ENCODE measurements around the gene TNXB. TPM values are rescaled to one million over a fixed set of nuclear protein-coding genes. Genes with fewer than 3 reads are reported as not detected.
"Not testable (repeated sequence)": the region's sequence is repeated elsewhere in the genome, so short reads cannot be mapped to it uniquely, and the experiment has no call there.

TNXB gene
- total RNA-seq, 2 donors from 2014 or later, result 10.9 to 15.0 TPM

DNA sequence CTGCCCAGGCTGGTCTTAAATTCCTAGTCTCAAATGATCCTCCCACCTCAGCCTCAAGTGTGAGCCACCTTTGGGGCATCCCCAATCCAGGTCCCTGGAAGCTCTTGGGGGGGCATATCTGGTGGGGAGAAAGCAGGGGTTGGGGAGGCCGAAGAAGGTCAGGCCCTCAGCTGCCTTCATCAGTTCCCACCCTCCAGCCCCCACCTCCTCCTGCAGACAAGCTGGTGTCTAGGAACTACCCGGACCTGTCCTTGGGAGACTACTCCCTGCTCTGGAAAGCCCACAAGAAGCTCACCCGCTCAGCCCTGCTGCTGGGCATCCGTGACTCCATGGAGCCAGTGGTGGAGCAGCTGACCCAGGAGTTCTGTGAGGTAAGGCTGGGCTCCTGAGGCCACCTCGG lies 70.3 kb downstream of the TNXB start:
- not testable (repeated sequence) for H3K27me3 Mint-ChIP-seq (ENCODE audit: low read depth); ATAC-seq (replicated peaks in 1 of 2); H3K27ac Mint-ChIP-seq; DNase-seq; H3K4me3 Mint-ChIP-seq; H3K9me3 Mint-ChIP-seq; H3K36me3 Mint-ChIP-seq (ENCODE audit: insufficient read depth in 2 of 2); H3K4me1 Mint-ChIP-seq (ENCODE audit: low read depth)

DNA sequence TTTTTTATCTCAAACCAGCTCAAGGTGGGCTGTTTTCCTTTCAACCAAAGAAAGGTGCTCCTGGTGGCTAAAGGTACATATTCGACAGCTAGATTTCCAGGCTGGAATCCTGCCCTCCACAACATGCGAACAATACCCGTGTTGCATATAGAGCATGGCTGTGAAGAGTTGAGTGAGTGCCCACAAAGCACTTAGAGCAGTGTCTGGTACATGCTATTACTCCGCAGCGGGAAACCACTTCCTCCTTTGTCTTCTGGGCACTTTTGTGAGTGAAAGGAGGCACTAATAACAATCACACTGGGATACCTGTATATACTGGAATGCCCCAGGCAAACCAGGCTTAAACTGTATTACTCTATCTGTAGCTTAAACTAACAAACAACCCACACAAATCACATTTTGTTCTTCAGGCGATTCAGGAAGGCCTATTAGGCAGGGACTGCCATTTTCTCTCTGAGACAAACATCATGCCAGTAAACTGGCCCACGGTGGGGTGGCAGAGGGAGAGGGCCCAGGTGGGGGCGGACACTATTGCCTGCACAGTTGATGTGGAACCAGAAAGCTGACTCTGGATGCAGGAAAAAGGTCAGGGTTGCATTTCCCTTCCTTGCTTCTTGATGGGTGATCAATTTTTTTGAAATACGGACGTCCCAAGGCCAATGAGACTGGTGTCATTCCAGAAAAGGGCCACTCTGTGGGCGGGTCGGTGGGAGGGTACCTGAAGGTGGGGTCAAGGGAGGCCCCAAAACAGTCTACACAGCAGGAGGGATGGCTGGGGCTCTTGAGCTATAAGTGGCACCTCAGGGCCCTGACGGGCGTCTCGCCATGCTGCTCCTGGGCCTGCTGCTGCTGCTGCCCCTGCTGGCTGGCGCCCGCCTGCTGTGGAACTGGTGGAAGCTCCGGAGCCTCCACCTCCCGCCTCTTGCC lies 71.3 kb downstream of the TNXB start, which contains the start of gene CYP21A2:
Gene CYP21A2 (plus strand): TSS at position 818 of the 927 bp plus-strand sequence. CDS start 8 bp downstream, at position 826.
- not testable (repeated sequence) for H3K36me3 Mint-ChIP-seq (ENCODE audit: insufficient read depth in 2 of 2)

DNA sequence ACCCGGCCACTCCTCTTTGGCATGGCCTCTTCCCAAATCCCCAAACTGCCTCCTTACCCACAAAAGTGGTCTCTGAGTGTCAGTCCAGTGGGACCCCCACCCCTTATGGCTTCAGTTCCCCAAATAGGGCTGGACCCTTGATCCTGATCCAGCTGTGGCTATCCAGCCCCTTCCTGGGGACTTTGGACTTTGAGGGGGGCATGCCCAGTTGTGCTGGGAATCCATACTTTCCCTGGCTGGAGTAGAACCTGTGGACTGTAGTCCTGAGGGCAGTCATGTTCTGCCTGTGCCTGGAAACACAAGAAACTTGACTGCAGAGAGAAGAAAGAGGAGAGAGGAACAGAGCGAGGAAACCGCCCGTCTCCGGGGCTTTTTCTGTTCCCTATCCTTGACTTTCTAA lies 72.0 kb downstream of the TNXB start:
- H3K36me3 Mint-ChIP-seq (ENCODE audit: insufficient read depth in 2 of 2); H3K27me3 Mint-ChIP-seq (ENCODE audit: low read depth); H3K4me3 Mint-ChIP-seq: not testable (repeated sequence)

More for the DNA sequence above, 71.3 kb downstream of the TNXB start, which contains the start of gene CYP21A2:
- H3K27ac Mint-ChIP-seq; H3K9me3 Mint-ChIP-seq; DNase-seq; H3K4me1 Mint-ChIP-seq (ENCODE audit: low read depth); H3K27me3 Mint-ChIP-seq (ENCODE audit: low read depth); H3K4me3 Mint-ChIP-seq: not testable (repeated sequence)
- ATAC-seq (replicated peaks in 1 of 2), result peak; percentile 65 to 67

DNA sequence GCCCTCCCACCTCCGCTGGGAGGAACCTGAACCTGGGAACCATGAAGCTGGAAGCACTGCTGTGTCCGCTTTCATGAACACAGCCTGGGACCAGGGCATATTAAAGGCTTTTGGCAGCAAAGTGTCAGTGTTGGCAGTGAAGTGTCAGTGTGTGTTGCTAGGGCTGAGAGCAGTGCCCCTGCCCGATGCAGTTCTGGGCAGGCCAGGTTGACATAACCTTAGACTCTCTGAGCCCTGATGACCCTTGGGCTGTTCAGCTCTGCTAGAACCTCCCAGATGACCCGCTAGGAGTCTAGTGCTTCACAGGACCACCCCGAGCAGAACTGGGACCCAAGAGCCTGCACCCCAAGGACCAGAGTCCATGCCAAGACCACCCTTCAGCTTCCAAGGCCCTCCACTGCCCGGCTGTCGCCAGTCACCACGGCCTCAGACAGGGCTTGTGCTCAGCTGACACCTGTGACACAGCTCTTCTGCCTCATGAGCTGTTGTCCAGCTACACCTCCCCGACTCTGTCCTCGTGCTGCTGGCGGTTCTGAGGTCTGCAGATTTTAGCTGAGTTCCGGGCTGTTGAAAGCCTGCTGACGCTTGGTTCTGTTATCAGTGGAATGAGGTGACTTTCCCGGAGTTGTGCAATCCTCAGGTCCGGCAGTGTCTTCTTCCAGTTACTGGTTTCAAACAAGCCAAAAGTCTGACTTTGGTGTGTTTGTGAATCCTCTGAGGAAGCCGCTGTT lies 73.7 kb downstream of the TNXB start:
- not testable (repeated sequence) for DNase-seq; H3K9me3 Mint-ChIP-seq; H3K4me1 Mint-ChIP-seq (ENCODE audit: low read depth); H3K4me3 Mint-ChIP-seq; H3K27ac Mint-ChIP-seq; H3K27me3 Mint-ChIP-seq (ENCODE audit: low read depth); H3K36me3 Mint-ChIP-seq (ENCODE audit: insufficient read depth in 2 of 2); ATAC-seq (replicated peaks in 1 of 2)

More for the DNA sequence above, 72.0 kb downstream of the TNXB start:
- not testable (repeated sequence) for ATAC-seq (replicated peaks in 1 of 2); DNase-seq; H3K4me1 Mint-ChIP-seq (ENCODE audit: low read depth); H3K9me3 Mint-ChIP-seq; H3K27ac Mint-ChIP-seq

DNA sequence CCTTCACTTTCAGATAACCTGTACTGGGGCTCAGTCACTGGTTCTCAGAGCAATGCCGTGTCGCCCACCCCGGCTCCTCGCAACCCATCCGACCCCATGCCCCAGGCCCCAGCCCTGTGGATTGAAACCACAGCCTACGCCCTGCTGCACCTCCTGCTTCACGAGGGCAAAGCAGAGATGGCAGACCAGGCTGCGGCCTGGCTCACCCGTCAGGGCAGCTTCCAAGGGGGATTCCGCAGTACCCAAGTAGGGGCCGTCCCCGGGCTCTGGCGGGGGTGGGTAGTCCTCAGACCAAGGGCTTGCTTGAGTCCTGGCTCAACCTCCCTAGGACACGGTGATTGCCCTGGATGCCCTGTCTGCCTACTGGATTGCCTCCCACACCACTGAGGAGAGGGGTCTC lies 79.6 kb downstream of the TNXB start:
- H3K4me1 Mint-ChIP-seq (ENCODE audit: low read depth); H3K27me3 Mint-ChIP-seq (ENCODE audit: low read depth); H3K9me3 Mint-ChIP-seq; DNase-seq; H3K27ac Mint-ChIP-seq; H3K36me3 Mint-ChIP-seq (ENCODE audit: insufficient read depth in 2 of 2); ATAC-seq (replicated peaks in 1 of 2); H3K4me3 Mint-ChIP-seq: not testable (repeated sequence)

DNA sequence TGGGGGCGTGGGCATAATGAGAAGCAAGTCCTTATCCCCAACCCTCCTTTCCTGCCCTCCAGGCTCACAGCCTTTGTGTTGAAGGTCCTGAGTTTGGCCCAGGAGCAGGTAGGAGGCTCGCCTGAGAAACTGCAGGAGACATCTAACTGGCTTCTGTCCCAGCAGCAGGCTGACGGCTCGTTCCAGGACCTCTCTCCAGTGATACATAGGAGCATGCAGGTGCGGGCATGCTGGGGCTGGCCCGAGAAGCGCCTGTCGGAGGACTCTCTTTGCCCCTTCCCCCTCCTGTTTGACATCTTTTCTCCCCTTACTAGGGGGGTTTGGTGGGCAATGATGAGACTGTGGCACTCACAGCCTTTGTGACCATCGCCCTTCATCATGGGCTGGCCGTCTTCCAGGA lies 80.5 kb downstream of the TNXB start:
- not testable (repeated sequence) for ATAC-seq (replicated peaks in 1 of 2); H3K4me1 Mint-ChIP-seq (ENCODE audit: low read depth); H3K27me3 Mint-ChIP-seq (ENCODE audit: low read depth); H3K36me3 Mint-ChIP-seq (ENCODE audit: insufficient read depth in 2 of 2); DNase-seq; H3K9me3 Mint-ChIP-seq; H3K4me3 Mint-ChIP-seq; H3K27ac Mint-ChIP-seq

DNA sequence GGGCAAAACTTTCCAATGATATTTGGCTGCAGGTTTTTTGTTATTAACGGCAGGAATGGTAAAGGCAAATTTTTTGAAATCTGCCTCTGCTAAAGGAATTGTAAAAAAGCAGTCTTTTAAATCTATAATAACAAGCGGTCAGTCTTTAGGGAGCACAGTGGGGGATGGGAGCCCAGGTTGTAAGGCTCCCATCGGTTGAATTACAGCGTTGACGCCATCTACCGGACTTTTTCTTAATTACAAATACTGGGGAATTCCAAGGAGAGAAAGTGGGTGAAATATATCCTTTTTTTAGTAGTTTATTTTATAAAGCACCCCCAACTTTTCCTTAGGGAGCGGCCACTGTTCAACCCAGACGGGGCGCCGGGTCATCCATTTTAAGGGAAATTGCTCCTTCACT lies 87.0 kb downstream of the TNXB start:
- H3K4me1 Mint-ChIP-seq (ENCODE audit: low read depth); H3K4me3 Mint-ChIP-seq; H3K27me3 Mint-ChIP-seq (ENCODE audit: low read depth); H3K27ac Mint-ChIP-seq; ATAC-seq (replicated peaks in 1 of 2); DNase-seq; H3K9me3 Mint-ChIP-seq; H3K36me3 Mint-ChIP-seq (ENCODE audit: insufficient read depth in 2 of 2): not testable (repeated sequence)

DNA sequence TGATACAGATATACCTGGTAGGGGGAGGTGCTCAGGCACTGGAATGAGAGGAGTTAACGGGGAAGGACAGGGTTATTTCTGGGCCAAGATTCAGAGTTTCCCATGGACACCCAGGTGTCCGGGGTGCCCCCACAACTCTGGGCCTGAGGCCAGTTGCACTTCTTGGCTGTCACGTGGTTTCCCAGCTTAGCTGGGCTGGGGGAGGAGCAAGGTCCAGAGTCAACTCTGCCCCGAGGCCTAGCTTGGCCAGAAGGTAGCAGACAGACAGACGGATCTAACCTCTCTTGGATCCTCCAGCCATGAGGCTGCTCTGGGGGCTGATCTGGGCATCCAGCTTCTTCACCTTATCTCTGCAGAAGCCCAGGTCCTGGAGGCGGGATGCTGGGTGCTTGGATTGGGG lies 94.6 kb downstream of the TNXB start, which contains the start of gene C4B:
Gene C4B (plus strand): TSS at position 249 of the 400 bp plus-strand sequence. CDS start 51 bp downstream, at position 300.
- not testable (repeated sequence) for H3K27ac Mint-ChIP-seq; H3K27me3 Mint-ChIP-seq (ENCODE audit: low read depth); H3K36me3 Mint-ChIP-seq (ENCODE audit: insufficient read depth in 2 of 2); H3K4me1 Mint-ChIP-seq (ENCODE audit: low read depth); H3K4me3 Mint-ChIP-seq; DNase-seq; H3K9me3 Mint-ChIP-seq; ATAC-seq (replicated peaks in 1 of 2)

DNA sequence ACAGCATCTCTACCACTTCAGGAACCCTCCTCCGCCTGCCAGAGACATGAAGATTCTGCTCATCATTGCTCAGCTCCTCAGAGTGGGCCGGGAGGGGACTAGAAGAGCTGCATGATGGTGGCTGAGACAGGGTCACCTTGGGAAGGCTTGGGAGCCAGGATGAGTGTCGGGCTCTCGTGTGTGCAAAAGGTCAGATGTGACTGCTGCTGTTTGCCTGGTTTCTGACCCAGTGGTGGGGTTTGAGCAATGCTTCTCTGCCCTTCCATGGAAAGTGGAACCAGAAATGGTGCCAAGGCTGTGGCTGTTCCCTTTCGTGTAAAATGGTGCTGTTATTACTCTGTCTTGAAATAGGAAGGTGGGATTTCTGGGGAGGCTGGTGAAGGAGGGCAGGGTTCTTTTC lies 95.4 kb downstream of the TNXB start:
- not testable (repeated sequence) for H3K27me3 Mint-ChIP-seq (ENCODE audit: low read depth); DNase-seq; H3K9me3 Mint-ChIP-seq; H3K4me1 Mint-ChIP-seq (ENCODE audit: low read depth); H3K36me3 Mint-ChIP-seq (ENCODE audit: insufficient read depth in 2 of 2); ATAC-seq (replicated peaks in 1 of 2); H3K4me3 Mint-ChIP-seq; H3K27ac Mint-ChIP-seq

DNA sequence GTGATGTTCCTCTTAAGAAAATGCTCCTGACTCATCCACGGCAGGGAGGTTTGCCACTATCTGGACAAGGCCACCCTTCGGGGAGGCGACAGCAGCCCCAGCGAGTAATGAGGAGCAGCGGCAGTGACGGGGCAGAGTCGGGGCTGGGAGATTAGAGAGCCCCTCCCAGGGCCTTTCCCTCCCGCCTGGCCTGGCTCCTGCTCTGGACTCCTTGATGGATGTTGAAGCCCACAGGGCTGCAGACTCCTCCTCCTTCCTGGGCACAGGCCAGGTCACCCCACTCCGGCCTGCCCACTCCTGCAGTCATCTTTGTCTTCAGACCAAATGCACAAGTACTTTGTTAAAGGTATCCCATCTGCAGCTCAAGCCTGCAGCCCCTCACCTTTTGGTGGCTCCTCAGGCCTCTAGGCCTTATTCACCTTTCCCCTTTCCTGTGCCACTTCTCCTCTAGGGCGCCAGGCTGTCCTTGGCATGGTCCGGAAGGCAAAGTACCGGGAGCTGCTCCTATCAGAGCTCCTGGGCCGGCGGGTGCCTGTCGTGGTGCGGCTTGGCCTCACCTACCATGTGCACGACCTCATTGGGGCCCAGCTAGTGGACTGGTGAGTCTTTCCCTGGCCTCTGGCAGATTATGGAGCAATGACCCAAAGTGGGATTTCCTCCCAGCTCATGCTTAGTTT lies 96.1 kb downstream of the TNXB start:
- not testable (repeated sequence) for ATAC-seq (replicated peaks in 1 of 2); H3K4me1 Mint-ChIP-seq (ENCODE audit: low read depth); H3K9me3 Mint-ChIP-seq; H3K27me3 Mint-ChIP-seq (ENCODE audit: low read depth); H3K27ac Mint-ChIP-seq; H3K4me3 Mint-ChIP-seq; H3K36me3 Mint-ChIP-seq (ENCODE audit: insufficient read depth in 2 of 2); DNase-seq

DNA sequence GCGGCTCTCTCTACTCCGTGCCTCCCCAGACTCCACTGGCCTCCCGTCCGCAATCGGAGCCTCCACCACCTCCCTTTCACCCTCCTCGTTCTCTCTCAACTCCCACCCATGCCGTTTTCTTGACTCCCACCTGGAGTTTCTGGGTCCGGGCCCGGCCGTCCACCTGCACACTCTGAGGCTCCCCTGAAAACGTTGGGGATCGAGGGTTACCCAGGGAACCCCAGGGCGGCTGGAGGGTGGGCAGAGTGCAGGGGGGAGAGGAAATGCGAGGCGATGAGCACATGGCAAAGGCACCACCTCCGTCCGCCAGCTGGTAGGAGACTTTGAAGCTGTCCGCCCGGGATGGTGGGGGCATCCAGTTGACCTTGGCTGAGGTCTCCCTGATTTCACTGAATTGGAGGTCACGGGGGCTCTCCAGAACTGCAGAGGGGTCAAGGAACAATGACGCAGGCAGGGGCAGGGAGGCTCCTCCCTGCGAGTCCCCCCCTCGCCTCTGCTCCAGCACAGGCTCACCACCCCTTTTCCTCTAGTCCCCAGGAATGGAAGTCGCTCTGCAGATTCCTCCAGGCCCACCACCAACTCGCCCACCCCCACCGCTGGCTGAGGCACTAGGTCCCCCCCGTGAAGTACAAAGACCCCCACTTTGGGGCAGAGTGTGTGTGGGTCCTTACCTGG lies 98.1 kb downstream of the TNXB start:
- not testable (repeated sequence) for DNase-seq; H3K27me3 Mint-ChIP-seq (ENCODE audit: low read depth); H3K36me3 Mint-ChIP-seq (ENCODE audit: insufficient read depth in 2 of 2); H3K4me1 Mint-ChIP-seq (ENCODE audit: low read depth); H3K27ac Mint-ChIP-seq; H3K9me3 Mint-ChIP-seq; ATAC-seq (replicated peaks in 1 of 2); H3K4me3 Mint-ChIP-seq

DNA sequence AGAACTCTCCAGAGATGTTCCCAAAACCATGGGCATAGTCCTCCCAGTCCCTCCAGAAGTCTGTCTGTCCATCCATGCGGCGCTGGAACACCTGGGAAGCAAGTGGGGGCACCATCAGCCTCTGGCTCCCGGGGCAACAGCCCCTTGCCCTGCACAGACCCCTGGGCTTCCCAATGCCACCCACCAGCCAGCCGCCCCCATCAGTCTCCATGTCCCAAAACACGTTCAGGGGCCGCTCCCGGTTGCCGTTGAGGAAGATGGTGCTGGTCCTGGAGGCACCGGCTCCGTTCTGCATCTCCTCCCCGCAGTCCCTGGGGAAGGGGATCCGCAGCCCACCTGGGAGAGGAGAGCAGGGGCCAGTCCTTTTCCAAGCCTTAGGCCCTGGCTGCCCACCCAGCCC lies 99.6 kb downstream of the TNXB start:
- not testable (repeated sequence) for H3K36me3 Mint-ChIP-seq (ENCODE audit: insufficient read depth in 2 of 2); ATAC-seq (replicated peaks in 1 of 2); H3K27me3 Mint-ChIP-seq (ENCODE audit: low read depth); H3K27ac Mint-ChIP-seq; H3K4me1 Mint-ChIP-seq (ENCODE audit: low read depth); DNase-seq; H3K9me3 Mint-ChIP-seq; H3K4me3 Mint-ChIP-seq

Data from activated T-cell treated with anti-CD3 and anti-CD28 coated beads, Interleukin-2, amount 50 U/mL, for 72 hours (primary cell).